Panc1 (cell line): ENCODE data around the gene BTRC. TPM values are rescaled to one million over a fixed set of nuclear protein-coding genes. Genes with fewer than 3 reads are reported as not detected.

Experiments
- ATAC-seq: fragments of 200-7000 bp; cut with Tn5 transposase; 2 replicates; pipeline ENCODE4 v1.9.1; 2020; ENCODE audit warnings: mild to moderate bottlenecking, moderate library complexity
- BruUV-seq: library from RNA; stranded (reverse); fragments of 400-500 nt; replicated peaks from 2 replicates; lab custom pipeline; 2021; lab: Mats Ljungman, UMichigan
- CTCF ChIA-PET: fragments of 300-600 bp; sonication (Branson Sonifier 250); formaldehyde crosslinking; loops from one replicate; lab custom pipeline; 2022; ENCODE audit warnings: antibody characterized with exemption; lab: Charles Lee
- POLR2A ChIA-PET: fragments of 300-600 bp; sonication (Branson Sonifier 250); formaldehyde crosslinking; loops from one replicate; lab custom pipeline; 2022; ENCODE audit warnings: antibody characterized with exemption; lab: Charles Lee
- DNase-seq: peaks from one replicate; pipeline ENCODE4 v3.0.0-alpha.2; 2010; ENCODE audit warnings: low read depth, low spot score
- H3K27ac ChIP-seq: 2 replicates; pipeline ENCODE4 v1.5.1; 2011; ENCODE audit warnings: mild to moderate bottlenecking, low read length, inconsistent platforms
- H3K27me3 ChIP-seq: fragments of 200-500 bp; sonication (Bioruptor generic); 2 replicates; pipeline ENCODE4 v1.6.0; 2014; ENCODE audit warnings: low read length, inconsistent platforms; ENCODE audit not compliant: control insufficient read depth, insufficient read depth
- H3K36me3 ChIP-seq: fragments of 200-500 bp; sonication (Bioruptor generic); 2 replicates; pipeline ENCODE4 v1.5.1; 2014; ENCODE audit warnings: inconsistent platforms, mild to moderate bottlenecking, low read length, moderate library complexity; ENCODE audit not compliant: control insufficient read depth, insufficient read depth
- H3K4me1 ChIP-seq: 2 replicates; pipeline ENCODE4 v1.5.1; 2011; ENCODE audit warnings: inconsistent platforms, mild to moderate bottlenecking, low read length, moderate library complexity; ENCODE audit not compliant: control insufficient read depth, insufficient read depth
- H3K4me3 ChIP-seq, 2 experiments: 2 replicates each; pipeline ENCODE4 v1.5.1; 2011 to 2012; ENCODE audit warnings: low read depth in 2 of 2, low read length in 2 of 2, mild to moderate bottlenecking in 2 of 2, inconsistent platforms in 1 of 2, moderate library complexity in 1 of 2
- H3K9me3 ChIP-seq: fragments of 200-500 bp; sonication (Bioruptor generic); 2 replicates; pipeline ENCODE4 v1.5.1; 2014; ENCODE audit warnings: low read depth, mild to moderate bottlenecking, inconsistent platforms, low read length, moderate library complexity; ENCODE audit not compliant: control insufficient read depth, insufficient read depth
- POLR2AphosphoS5 ChIP-seq: IDR thresholded peaks from 2 replicates; pipeline ENCODE4 v1.6.1; 2012; ENCODE audit warnings: mild to moderate bottlenecking, low read depth, low read length, moderate library complexity
- REST ChIP-seq, 2 experiments: IDR thresholded peaks; 2 replicates each; pipeline ENCODE4 v1.6.1; 2011 to 2012; ENCODE audit warnings: low read depth in 2 of 2, control low read depth in 1 of 2, low read length in 1 of 2, mild to moderate bottlenecking in 1 of 2, moderate library complexity in 1 of 2; ENCODE audit not compliant: insufficient read depth in 1 of 2
- SIN3A ChIP-seq: IDR thresholded peaks from 2 replicates; pipeline ENCODE4 v1.6.1; 2012; ENCODE audit warnings: low read depth, mild to moderate bottlenecking, low read length, moderate library complexity, borderline replicate concordance; ENCODE audit not compliant: insufficient read depth
- TCF7L2 ChIP-seq: IDR thresholded peaks from 2 replicates; pipeline ENCODE4 v1.6.1; 2011; ENCODE audit warnings: mild to moderate bottlenecking, low read depth, low read length, inconsistent platforms
- in situ Hi-C: cut with HindIII; loops from 2 replicates; pipeline ENCODE4 v1.10.0; 2016; ENCODE audit warnings: low sequenced_read_pairs, low pct_unique_long_range_greater_than_20kb
- intact Hi-C: fragments of 100-400 bp; cut with micrococcal nuclease; formaldehyde crosslinking; loops from one replicate; pipeline ENCODE4 v1.10.0; 2022; ENCODE audit not compliant: unreplicated experiment
- total RNA-seq: library from RNA; stranded (reverse); gene quantifications from one replicate; pipeline ENCODE4 v1.2.1, GENCODE V29; 2021; ENCODE audit not compliant: unreplicated experiment
- TF ChIP-seq, protein P1 (sequence below): fragments of 450-650 bp; IDR thresholded peaks from 2 replicates; pipeline ENCODE4 v1.5.1; 2017; ENCODE audit warnings: mild to moderate bottlenecking

The BTRC gene
- total RNA-seq, 1 experiment from 2014 or later, result 22.1 TPM

GRCh38 chr10:101481256-101481655 is 127.3 kb downstream of the BTRC start:
- H3K9me3 ChIP-seq, result no peaks in the 10 kb centered on the region
- intact Hi-C loops (no loop called here), in situ Hi-C loops (no loop called here)
- no peak for TF ChIP-seq SIN3A
- TF ChIP-seq POLR2AphosphoS5, result no peak
- no peak for TF ChIP-seq REST (IDR thresholded peaks at IDR 0.05; ENCODE audit: insufficient read depth in 1 of 2, low read depth in 2 of 2, low read length in 1 of 2)
- TF ChIP-seq, protein P1, sequence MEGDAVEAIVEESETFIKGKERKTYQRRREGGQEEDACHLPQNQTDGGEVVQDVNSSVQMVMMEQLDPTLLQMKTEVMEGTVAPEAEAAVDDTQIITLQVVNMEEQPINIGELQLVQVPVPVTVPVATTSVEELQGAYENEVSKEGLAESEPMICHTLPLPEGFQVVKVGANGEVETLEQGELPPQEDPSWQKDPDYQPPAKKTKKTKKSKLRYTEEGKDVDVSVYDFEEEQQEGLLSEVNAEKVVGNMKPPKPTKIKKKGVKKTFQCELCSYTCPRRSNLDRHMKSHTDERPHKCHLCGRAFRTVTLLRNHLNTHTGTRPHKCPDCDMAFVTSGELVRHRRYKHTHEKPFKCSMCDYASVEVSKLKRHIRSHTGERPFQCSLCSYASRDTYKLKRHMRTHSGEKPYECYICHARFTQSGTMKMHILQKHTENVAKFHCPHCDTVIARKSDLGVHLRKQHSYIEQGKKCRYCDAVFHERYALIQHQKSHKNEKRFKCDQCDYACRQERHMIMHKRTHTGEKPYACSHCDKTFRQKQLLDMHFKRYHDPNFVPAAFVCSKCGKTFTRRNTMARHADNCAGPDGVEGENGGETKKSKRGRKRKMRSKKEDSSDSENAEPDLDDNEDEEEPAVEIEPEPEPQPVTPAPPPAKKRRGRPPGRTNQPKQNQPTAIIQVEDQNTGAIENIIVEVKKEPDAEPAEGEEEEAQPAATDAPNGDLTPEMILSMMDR, result no peak
- no peak for TF ChIP-seq TCF7L2
- H3K4me1 ChIP-seq, result no peaks in the 10 kb centered on the region
- H3K27me3 ChIP-seq, result no peaks in the 10 kb centered on the region
- ChIA-PET CTCF (interaction anchor here (0.6 kb wide), 2 partner anchors 14 to 251 kb away, joined by 3 to 4 read pairs; no protein-coding TSS in a partner anchor), POLR2A (interaction anchor here (0.7 kb wide), 1 partner anchor 95 kb away, joined by 4 read pairs; no protein-coding TSS in a partner anchor)
- no peaks in the 10 kb centered on the region for H3K36me3 ChIP-seq
- no TSS peak for BruUV-seq
- DNase-seq (no peak), ATAC-seq (no peak)
- H3K27ac ChIP-seq, result no peak overlapping the region
- no peak overlapping the region for H3K4me3 ChIP-seq

DNA sequence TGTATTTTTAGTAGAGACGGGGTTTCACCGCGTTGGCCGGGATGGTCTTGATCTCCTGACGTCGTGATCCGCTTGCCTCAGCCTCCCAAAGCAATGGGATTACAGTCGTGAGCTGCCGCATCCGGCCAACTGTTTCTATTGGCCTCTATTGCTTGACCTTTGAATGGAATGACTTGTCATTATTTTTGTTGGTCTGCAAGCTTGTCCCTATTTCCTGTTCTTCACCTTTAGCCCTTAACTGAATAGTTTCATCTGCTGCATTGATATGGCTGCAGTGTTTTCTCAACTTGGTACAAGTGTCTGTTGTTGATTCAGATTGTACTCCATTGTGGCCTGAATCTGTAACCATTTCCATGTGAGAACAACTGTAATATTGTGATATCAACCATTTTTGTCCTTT is 128.6 kb downstream of the BTRC start:
- no peaks in the 10 kb centered on the region for H3K4me1 ChIP-seq
- in situ Hi-C loops, result no loop called here
- H3K36me3 ChIP-seq, result no peaks in the 10 kb centered on the region
- intact Hi-C loops, result no loop called here
- DNase-seq (no peak), ATAC-seq (no peak)
- no peaks in the 10 kb centered on the region for H3K9me3 ChIP-seq
- no peaks in the 10 kb centered on the region for H3K27me3 ChIP-seq
- no TSS peak for BruUV-seq
- no peak overlapping the region for H3K27ac ChIP-seq
- no peak overlapping the region for H3K4me3 ChIP-seq
- POLR2A ChIA-PET, result interaction anchor here (0.7 kb wide), 1 partner anchor 15 kb away, joined by 15 read pairs; no protein-coding TSS in a partner anchor
- TF ChIP-seq TCF7L2, result no peak
- TF ChIP-seq, protein P1, result no peak
- TF ChIP-seq POLR2AphosphoS5, result no peak
- no peak for TF ChIP-seq SIN3A
- no peak for TF ChIP-seq REST (IDR thresholded peaks at IDR 0.05; ENCODE audit: insufficient read depth in 1 of 2, low read depth in 2 of 2, low read length in 1 of 2)
- CTCF ChIA-PET, result no interaction called here
